ENCODE data around the gene DLG2. TPM values are rescaled to one million over a fixed set of nuclear protein-coding genes. Genes with fewer than 3 reads are reported as not detected.

The DLG2 gene
- total and polyA plus RNA-seq, 12 donors, result 1.0 to 14.8 (median 7.4) TPM

DNA sequence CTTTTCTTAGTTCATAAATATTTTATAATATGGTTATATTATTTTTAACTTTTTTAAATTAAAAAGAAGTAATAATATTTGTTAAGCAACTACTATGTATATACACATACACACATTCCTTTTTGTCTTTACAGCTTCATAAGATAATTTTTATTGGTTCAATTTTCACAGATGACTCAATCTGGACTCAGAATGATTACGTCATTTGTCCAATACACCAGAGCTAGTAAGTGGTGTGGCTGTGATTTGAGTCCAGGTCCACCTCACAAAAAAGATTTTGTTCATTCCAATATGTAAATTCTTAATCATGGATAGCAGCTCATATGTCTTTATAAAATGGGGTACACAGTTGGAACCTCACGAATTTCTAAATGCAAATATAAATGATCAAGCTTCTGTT is 1014.5 kb downstream of the DLG2 start:
- Histone ChIP-seq H3K9me3 (no peaks in the 10 kb centered on the region), H3K4me3 (no peak overlapping the region), H3K36me3 (no peaks in the 10 kb centered on the region), H3K4me1 (peaks cover 0 to 15% (median 6%) of the 10 kb centered on the region in 9 donors), H3K27ac (no peak overlapping the region), H3K27me3 (no peaks in the 10 kb centered on the region)
- ATAC-seq (no peak), DNase-seq (no peak)
- 70 to 79% methylated on average over 2 of the region's 2 CpGs for WGBS, 2 donors
- TF ChIP-seq, protein P1, sequence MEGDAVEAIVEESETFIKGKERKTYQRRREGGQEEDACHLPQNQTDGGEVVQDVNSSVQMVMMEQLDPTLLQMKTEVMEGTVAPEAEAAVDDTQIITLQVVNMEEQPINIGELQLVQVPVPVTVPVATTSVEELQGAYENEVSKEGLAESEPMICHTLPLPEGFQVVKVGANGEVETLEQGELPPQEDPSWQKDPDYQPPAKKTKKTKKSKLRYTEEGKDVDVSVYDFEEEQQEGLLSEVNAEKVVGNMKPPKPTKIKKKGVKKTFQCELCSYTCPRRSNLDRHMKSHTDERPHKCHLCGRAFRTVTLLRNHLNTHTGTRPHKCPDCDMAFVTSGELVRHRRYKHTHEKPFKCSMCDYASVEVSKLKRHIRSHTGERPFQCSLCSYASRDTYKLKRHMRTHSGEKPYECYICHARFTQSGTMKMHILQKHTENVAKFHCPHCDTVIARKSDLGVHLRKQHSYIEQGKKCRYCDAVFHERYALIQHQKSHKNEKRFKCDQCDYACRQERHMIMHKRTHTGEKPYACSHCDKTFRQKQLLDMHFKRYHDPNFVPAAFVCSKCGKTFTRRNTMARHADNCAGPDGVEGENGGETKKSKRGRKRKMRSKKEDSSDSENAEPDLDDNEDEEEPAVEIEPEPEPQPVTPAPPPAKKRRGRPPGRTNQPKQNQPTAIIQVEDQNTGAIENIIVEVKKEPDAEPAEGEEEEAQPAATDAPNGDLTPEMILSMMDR (IDR thresholded peaks at IDR 0.05), result no peak
- intact Hi-C loops (cut with DNase I), result no loop called here

DNA sequence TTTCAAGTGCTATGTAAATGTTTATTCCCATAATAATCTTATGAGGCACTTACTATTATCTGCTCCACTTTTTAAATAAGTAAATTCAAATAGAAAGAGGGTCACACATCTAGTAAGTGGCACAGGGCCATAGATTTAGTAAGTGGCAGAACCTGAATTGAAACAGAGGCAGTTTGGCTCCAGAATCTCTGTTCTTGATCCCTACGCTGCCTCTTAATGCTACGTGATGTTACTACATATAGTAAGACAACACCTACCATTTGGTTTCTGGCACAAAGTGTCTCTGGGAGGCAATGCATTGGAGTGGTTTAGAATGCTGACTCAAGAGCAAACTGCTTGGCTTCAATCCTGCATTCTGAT is 1018.3 kb downstream of the DLG2 start:
- no peaks in the 10 kb centered on the region for H3K27me3 ChIP-seq
- no peak overlapping the region for H3K4me3 ChIP-seq
- TF ChIP-seq, protein P1 (IDR thresholded peaks at IDR 0.05), result no peak
- H3K36me3 ChIP-seq, result no peaks in the 10 kb centered on the region
- 35 to 54% methylated on average over 2 of the region's 2 CpGs for WGBS, 2 donors
- peak overlapping the region in 6 of 10 donors; percentile 11 to 68 (median 32) for H3K27ac ChIP-seq
- intact Hi-C loops (cut with DNase I), result no loop called here
- ATAC-seq, result peak in 7 of 8 donors; percentile 43 to 87 (median 64)
- no peaks in the 10 kb centered on the region for H3K9me3 ChIP-seq
- H3K4me1 ChIP-seq, result peaks cover 0 to 16% (median 7%) of the 10 kb centered on the region in 9 donors
- DNase-seq, result peak in 1 of 2 donors; percentile 4

DNA sequence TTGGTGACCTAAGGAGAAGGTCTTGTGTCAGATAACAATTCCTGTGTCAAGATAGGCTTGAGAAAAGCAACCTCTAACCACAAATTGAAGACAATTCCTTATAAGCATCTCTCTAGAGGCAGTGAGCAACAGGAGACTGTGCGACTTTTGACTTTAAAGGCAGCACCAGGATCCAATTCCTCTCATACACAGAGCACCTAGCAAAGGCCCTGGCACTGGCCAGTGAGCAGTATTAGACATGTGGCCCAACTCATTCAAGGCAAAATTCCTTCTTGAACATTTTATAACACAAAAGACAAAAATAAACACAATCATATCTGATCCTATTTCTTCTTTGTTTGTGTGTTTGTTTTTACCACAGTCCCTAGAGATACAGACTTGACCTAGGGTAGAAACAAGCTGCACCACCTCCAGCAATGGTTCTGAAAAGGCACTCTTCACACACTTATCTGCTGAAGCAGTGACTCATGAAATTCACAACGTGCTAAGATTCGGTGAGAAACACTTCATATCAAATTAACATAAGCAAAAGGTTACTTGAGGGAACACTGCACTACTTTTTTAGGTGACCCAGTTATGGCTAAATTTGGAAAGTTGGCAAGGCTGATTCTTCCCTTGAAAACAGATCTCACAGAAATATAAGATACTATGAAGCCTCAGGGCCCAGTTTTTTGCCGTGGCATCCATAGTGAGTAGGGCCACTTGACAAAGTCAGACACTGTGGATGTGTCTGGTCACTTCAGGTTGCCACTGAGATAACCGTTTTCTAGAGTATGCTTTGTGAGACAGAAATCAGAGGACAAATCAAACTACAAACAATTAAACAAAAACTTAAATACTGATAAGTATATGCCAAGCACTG is 1018.9 kb downstream of the DLG2 start:
- Histone ChIP-seq H3K4me1 (peaks cover 0 to 16% (median 7%) of the 10 kb centered on the region in 9 donors), H3K36me3 (no peaks in the 10 kb centered on the region), H3K4me3 (no peak overlapping the region), H3K9me3 (no peaks in the 10 kb centered on the region), H3K27ac (peak overlapping the region in 6 of 10 donors; percentile 11 to 68 (median 32)), H3K27me3 (no peaks in the 10 kb centered on the region)
- 43% methylated on average over 5 of the region's 5 CpGs for WGBS, 2 donors
- DNase-seq, result peak in 1 of 2 donors; percentile 6
- TF ChIP-seq, protein P1 (IDR thresholded peaks at IDR 0.05), result no peak
- intact Hi-C loops (cut with DNase I), result no loop called here
- peak in 6 of 8 donors; percentile 42 to 88 (median 64) for ATAC-seq

DNA sequence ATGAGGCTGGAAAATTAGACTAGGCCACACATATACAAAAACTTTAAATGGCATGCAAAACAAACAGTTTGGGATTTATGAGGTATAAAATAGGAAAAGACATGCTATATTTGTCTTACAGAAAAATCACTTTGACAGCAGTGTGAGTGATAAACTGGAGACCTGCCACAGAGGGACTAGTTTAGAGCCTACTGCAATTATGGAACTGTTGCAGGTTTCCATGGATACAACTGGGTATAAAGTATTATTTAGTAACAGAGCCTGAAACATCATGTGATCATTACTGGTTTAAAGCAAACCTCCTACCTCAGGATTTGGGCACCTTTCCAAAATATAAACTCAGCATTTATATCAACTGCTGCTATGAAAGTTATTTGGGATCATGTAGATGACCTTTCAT is 1032.5 kb downstream of the DLG2 start:
- TF ChIP-seq, protein P1 (IDR thresholded peaks at IDR 0.05), result no peak
- ATAC-seq (no peak), DNase-seq (no peak)
- intact Hi-C loops (cut with DNase I), result no loop called here
- H3K36me3 ChIP-seq, result no peaks in the 10 kb centered on the region
- no peaks in the 10 kb centered on the region for H3K27me3 ChIP-seq
- H3K4me3 ChIP-seq, result no peak overlapping the region
- H3K27ac ChIP-seq, result no peak overlapping the region
- peaks cover 0 to 4% (median 0%) of the 10 kb centered on the region in 11 donors for H3K9me3 ChIP-seq
- peaks cover 0 to 9% (median 0%) of the 10 kb centered on the region in 9 donors for H3K4me1 ChIP-seq

Data from heart right ventricle (tissue), 16 donors.